ENCODE measurements around the gene ZC3H8.

Gene ZC3H8

GRCh38 chr2:112162956-112163355 is 91.9 kb downstream of the ZC3H8 start:
- DNase-seq, result no peak

- DNase-seq, result no peak
Measured at GRCh38 chr2:112162341-112162740, 92.5 kb downstream of the ZC3H8 start.
